HEK293 (cell line): ENCODE results near the gene CLEC19A.

Experiments used
- CTCF ChIP-seq: fragments of 450-650 bp; formaldehyde crosslinking; IDR thresholded peaks from 2 replicates; pipeline ENCODE4 v1.5.1; 2016; ENCODE audit warnings: missing biosample characterization, missing genetic modification characterization
- HOXA7 ChIP-seq: sonication (generic); formaldehyde crosslinking; IDR thresholded peaks from 2 replicates; pipeline ENCODE4 v1.8.1; 2022; ENCODE audit warnings: missing genetic modification reagents, borderline replicate concordance
- TRIM28 ChIP-seq: IDR thresholded peaks from 2 replicates; pipeline ENCODE4 v1.6.1; 2011; ENCODE audit warnings: low read length, control low read depth, borderline replicate concordance
- YY1 ChIP-seq: fragments of 450-650 bp; formaldehyde crosslinking; IDR thresholded peaks from 2 replicates; pipeline ENCODE4 v1.5.1; 2018; ENCODE audit warnings: missing biosample characterization, missing genetic modification characterization
- ZNF280D ChIP-seq: fragments of 450-650 bp; formaldehyde crosslinking; IDR thresholded peaks from 2 replicates; pipeline ENCODE4 v1.5.1; 2016; ENCODE audit warnings: missing biosample characterization, missing genetic modification characterization
- ZNF404 ChIP-seq: fragments of 450-650 bp; formaldehyde crosslinking; IDR thresholded peaks from 2 replicates; pipeline ENCODE4 v1.5.1; 2017; ENCODE audit warnings: missing biosample characterization, missing genetic modification characterization
- ZNF529 ChIP-seq: fragments of 450-650 bp; formaldehyde crosslinking; IDR thresholded peaks from 2 replicates; pipeline ENCODE4 v1.5.1; 2017; ENCODE audit warnings: missing genetic modification characterization, missing biosample characterization; ENCODE audit not compliant: insufficient replicate concordance
- ZNF549 ChIP-seq: fragments of 450-650 bp; IDR thresholded peaks from 2 replicates; pipeline ENCODE4 v1.5.1; 2018; ENCODE audit warnings: missing biosample characterization, missing genetic modification characterization, mild to moderate bottlenecking, inconsistent platforms, moderate library complexity
- ZNF596 ChIP-seq: fragments of 450-650 bp; IDR thresholded peaks from 2 replicates; pipeline ENCODE4 v1.5.0; 2018; ENCODE audit warnings: missing biosample characterization, mild to moderate bottlenecking, missing genetic modification characterization, moderate library complexity
- ZNF639 ChIP-seq: fragments of 450-650 bp; formaldehyde crosslinking; IDR thresholded peaks from 2 replicates; pipeline ENCODE4 v1.5.1; 2016; ENCODE audit warnings: missing biosample characterization, missing genetic modification characterization
- ZNF791 ChIP-seq: fragments of 450-650 bp; formaldehyde crosslinking; IDR thresholded peaks from 2 replicates; pipeline ENCODE4 v1.5.1; 2016; ENCODE audit warnings: missing biosample characterization, missing genetic modification characterization
- ZSCAN5A ChIP-seq: fragments of 450-650 bp; formaldehyde crosslinking; IDR thresholded peaks from 2 replicates; pipeline ENCODE4 v1.5.1; 2016; ENCODE audit warnings: missing biosample characterization, missing genetic modification characterization
- ZXDB ChIP-seq: fragments of 450-650 bp; formaldehyde crosslinking; IDR thresholded peaks from 2 replicates; pipeline ENCODE4 v1.5.1; 2016; ENCODE audit warnings: missing biosample characterization, missing genetic modification characterization

- TF ChIP-seq CTCF (tag by site-specific recombination): no peak
- no peak for TF ChIP-seq ZNF549
- TF ChIP-seq ZNF639 (tag by site-specific recombination): no peak
- TF ChIP-seq ZSCAN5A (tag by site-specific recombination): no peak
- TF ChIP-seq YY1 (tag by site-specific recombination): no peak
- TF ChIP-seq TRIM28: no peak
- TF ChIP-seq ZNF596: no peak
- TF ChIP-seq ZNF280D: no peak
- no peak for TF ChIP-seq HOXA7 (CRISPR knock-in tag)
- TF ChIP-seq ZXDB (tag by site-specific recombination): no peak
- no peak for TF ChIP-seq ZNF529 (tag by site-specific recombination)
- TF ChIP-seq ZNF404 (tag by site-specific recombination): no peak
- TF ChIP-seq ZNF791 (tag by site-specific recombination): peak; percentile 94
Measured at GRCh38 chr16:19328364-19328763, 42.8 kb downstream of the CLEC19A start.
